H9 (cell line): ENCODE results near the gene WBP1L. TPM values are rescaled to one million over a fixed set of nuclear protein-coding genes. Genes with fewer than 3 reads are reported as not detected.

ENCODE experiments used
- DNase-seq: peaks from one replicate; pipeline ENCODE4 v3.0.0-alpha.2; 2017
- H2AFZ ChIP-seq: one replicate; pipeline ENCODE4 v1.6.1; 2013; ENCODE audit warnings: mild to moderate bottlenecking, low read length, control low read depth, moderate library complexity
- H2AK5ac ChIP-seq: 2 replicates; pipeline ENCODE4 v1.6.1; 2013; ENCODE audit warnings: low read length, control low read depth, mixed read lengths; ENCODE audit not compliant: insufficient read length
- H2BK120ac ChIP-seq: one replicate; pipeline ENCODE4 v1.6.1; 2013; ENCODE audit warnings: low read depth, mild to moderate bottlenecking, low read length, control low read depth, inconsistent platforms; ENCODE audit not compliant: poor library complexity, severe bottlenecking
- H2BK12ac ChIP-seq: 2 replicates; pipeline ENCODE4 v1.6.1; 2013; ENCODE audit warnings: low read length, control low read depth, mixed read lengths, low read depth; ENCODE audit not compliant: insufficient read length
- H2BK15ac ChIP-seq: 2 replicates; pipeline ENCODE4 v1.6.1; 2013; ENCODE audit warnings: low read depth, low read length, control low read depth
- H2BK20ac ChIP-seq: one replicate; pipeline ENCODE4 v1.6.1; 2013; ENCODE audit warnings: low read depth, mild to moderate bottlenecking, low read length, control low read depth, inconsistent platforms; ENCODE audit not compliant: poor library complexity, severe bottlenecking
- H2BK5ac ChIP-seq: 2 replicates; pipeline ENCODE4 v1.6.1; 2013; ENCODE audit warnings: low read length, control low read depth, mixed read lengths; ENCODE audit not compliant: insufficient read length
- H3K14ac ChIP-seq: 2 replicates; pipeline ENCODE4 v1.6.1; 2013; ENCODE audit warnings: low read length, control low read depth; ENCODE audit not compliant: insufficient read depth
- H3K18ac ChIP-seq: 2 replicates; pipeline ENCODE4 v1.6.1; 2013; ENCODE audit warnings: low read depth, mild to moderate bottlenecking, mixed read lengths, low read length, control low read depth; ENCODE audit not compliant: insufficient read length
- H3K23ac ChIP-seq: 2 replicates; pipeline ENCODE4 v1.6.1; 2013; ENCODE audit warnings: low read length, control low read depth, mixed read lengths, low read depth; ENCODE audit not compliant: insufficient read length
- H3K23me2 ChIP-seq: 2 replicates; pipeline ENCODE4 v1.6.1; 2013; ENCODE audit warnings: low read depth, mild to moderate bottlenecking, mixed read lengths, low read length, control low read depth; ENCODE audit not compliant: insufficient read length, poor library complexity, severe bottlenecking
- H3K27ac ChIP-seq: 2 replicates; pipeline ENCODE4 v1.5.1; 2013; ENCODE audit warnings: low read length, control low read depth, mixed read lengths, low read depth; ENCODE audit not compliant: insufficient read length
- H3K27me3 ChIP-seq: 2 replicates; pipeline ENCODE4 v1.6.1; 2013; ENCODE audit warnings: low read length, control low read depth, inconsistent platforms; ENCODE audit not compliant: insufficient read depth
- H3K4ac ChIP-seq: 2 replicates; pipeline ENCODE4 v1.6.1; 2013; ENCODE audit warnings: low read depth, mild to moderate bottlenecking, control low read depth, inconsistent platforms, low read length, moderate library complexity
- H3K4me1 ChIP-seq: 2 replicates; pipeline ENCODE4 v1.6.1; 2013; ENCODE audit warnings: low read length, control low read depth, inconsistent platforms; ENCODE audit not compliant: insufficient read depth
- H3K4me2 ChIP-seq: 2 replicates; pipeline ENCODE4 v1.6.1; 2013; ENCODE audit warnings: low read length, control low read depth, mixed read lengths; ENCODE audit not compliant: insufficient read length, insufficient read depth
- H3K56ac ChIP-seq: 2 replicates; pipeline ENCODE4 v1.6.1; 2013; ENCODE audit warnings: low read depth, mild to moderate bottlenecking, mixed read lengths, low read length, control low read depth; ENCODE audit not compliant: insufficient read length
- H3K79me1 ChIP-seq: 2 replicates; pipeline ENCODE4 v1.6.1; 2013; ENCODE audit warnings: low read depth, mild to moderate bottlenecking, moderate library complexity, low read length, control low read depth, inconsistent platforms; ENCODE audit not compliant: insufficient read depth, poor library complexity, severe bottlenecking
- H3K79me2 ChIP-seq: 2 replicates; pipeline ENCODE4 v1.6.1; 2013; ENCODE audit warnings: low read length, control low read depth, inconsistent platforms; ENCODE audit not compliant: insufficient read depth
- H3K9ac ChIP-seq: 2 replicates; pipeline ENCODE4 v1.6.1; 2013; ENCODE audit warnings: low read length, control low read depth, mixed read lengths; ENCODE audit not compliant: insufficient read length; ENCODE audit errors: extremely low read depth
- H3K9me3 ChIP-seq: one replicate; pipeline ENCODE4 v1.6.1; 2013; ENCODE audit warnings: low read depth, low read length, inconsistent platforms; ENCODE audit not compliant: control insufficient read depth
- H3T11ph ChIP-seq: one replicate; pipeline ENCODE4 v1.6.1; 2013; ENCODE audit warnings: mild to moderate bottlenecking, low read length, control low read depth, inconsistent platforms
- H4K20me1 ChIP-seq: one replicate; pipeline ENCODE4 v1.6.1; 2013; ENCODE audit not compliant: control insufficient read depth, insufficient read length, insufficient read depth
- H4K5ac ChIP-seq: 2 replicates; pipeline ENCODE4 v1.6.1; 2013; ENCODE audit warnings: low read depth, mild to moderate bottlenecking, mixed read lengths, low read length, control low read depth; ENCODE audit not compliant: insufficient read length
- H4K8ac ChIP-seq: replicated peaks from 2 replicates; pipeline ENCODE4 v1.6.1; 2013; ENCODE audit warnings: low read length, control low read depth, mixed read lengths, low read depth; ENCODE audit not compliant: insufficient read length
- H4K91ac ChIP-seq: 2 replicates; pipeline ENCODE4 v1.6.1; 2013; ENCODE audit warnings: low read depth, mild to moderate bottlenecking, moderate library complexity, mixed read lengths, low read length, control low read depth; ENCODE audit not compliant: insufficient read length
- H3K27ac Mint-ChIP-seq, 3 experiments: 2 replicates in 2 of 3; 3 replicates in 1 of 3; pipeline ENCODE4 v1.8.0; 2020 to 2021; ENCODE audit warnings: mixed read lengths in 3 of 3, mild to moderate bottlenecking in 1 of 3, moderate library complexity in 1 of 3
- H3K27me3 Mint-ChIP-seq: 2 replicates; pipeline ENCODE4 v1.8.0; 2021; ENCODE audit warnings: low read depth, mild to moderate bottlenecking, moderate library complexity, mixed read lengths
- H3K36me3 Mint-ChIP-seq, 3 experiments: 2 replicates in 2 of 3; 3 replicates in 1 of 3; pipeline ENCODE4 v1.8.0; 2020 to 2021; ENCODE audit warnings: low read depth in 3 of 3, mixed read lengths in 3 of 3; ENCODE audit not compliant: insufficient read depth in 1 of 3
- H3K4me1 Mint-ChIP-seq, 2 experiments: 2 replicates each; pipeline ENCODE4 v1.8.0; 2020; ENCODE audit warnings: mixed read lengths in 2 of 2
- H3K4me3 Mint-ChIP-seq, 2 experiments: 2 replicates in 1 of 2; 3 replicates in 1 of 2; pipeline ENCODE4 v1.8.0; 2020 to 2021; ENCODE audit warnings: mild to moderate bottlenecking in 2 of 2, mixed read lengths in 2 of 2, moderate library complexity in 1 of 2
- H3K9me3 Mint-ChIP-seq, 2 experiments: 2 replicates in 1 of 2; 3 replicates in 1 of 2; pipeline ENCODE4 v1.8.0; 2020; ENCODE audit warnings: mild to moderate bottlenecking in 2 of 2, mixed read lengths in 2 of 2, moderate library complexity in 1 of 2
- WGBS: extraction: QIAGEN DNeasy Blood & Tissue Kit; methylation state at CpG from one replicate; pipeline ENCODE4 v1.1.7; 2013; ENCODE audit warnings: missing lambda C conversion rate, low lambda C conversion rate, mixed read lengths; ENCODE audit not compliant: insufficient read length; ENCODE audit errors: extremely low coverage; 5-methylcytosine and 5-hydroxymethylcytosine counted together
- total RNA-seq: library from RNA; stranded (reverse); gene quantifications from 2 replicates; pipeline ENCODE4 v1.2.1, GENCODE V29; 2021
- TF ChIP-seq, protein P1 (sequence below): fragments of 200-600 bp; sonication (generic); conservative IDR thresholded peaks from 3 replicates; pipeline ENCODE4 v1.8.0; 2021; ENCODE audit warnings: antibody characterized with exemption, mild to moderate bottlenecking

The WBP1L gene
- total RNA-seq, 1 experiment from 2014 or later: 23.8 TPM

GRCh38 chr10:102827597-102827975 is 83.8 kb downstream of the WBP1L start:
- no peaks in the 10 kb centered on the region for H3K79me2 ChIP-seq
- H4K8ac ChIP-seq: no peak overlapping the region
- H3K14ac ChIP-seq: no peak overlapping the region
- peaks cover 9% of the 10 kb centered on the region for H3K9me3 ChIP-seq
- no CpG with 5 or more reads among the region's 5 CpGs for WGBS
- H2BK15ac ChIP-seq: no peak overlapping the region
- DNase-seq: no peak
- no peak overlapping the region for H2BK12ac ChIP-seq
- H4K5ac ChIP-seq: no peak overlapping the region
- H3K27ac ChIP-seq: no peak overlapping the region
- H3K27me3 Mint-ChIP-seq: no peaks in the 10 kb centered on the region
- no peak overlapping the region for H2BK120ac ChIP-seq
- H2AFZ ChIP-seq: no peak overlapping the region
- no peaks in the 10 kb centered on the region for H3K27me3 ChIP-seq
- no peak overlapping the region for H2AK5ac ChIP-seq
- no peak overlapping the region for H3K4me3 Mint-ChIP-seq
- H3K18ac ChIP-seq: no peak overlapping the region
- H3K27ac Mint-ChIP-seq: peak overlapping the region in 1 of 3 experiments; percentile 62; a peak in 1 of 7 replicates
- H3K4me1 ChIP-seq: no peaks in the 10 kb centered on the region
- H3K23ac ChIP-seq: no peak overlapping the region
- peaks cover 2 to 5% of the 10 kb centered on the region in 2 experiments; a peak in 1 of 4 replicates for H3K4me1 Mint-ChIP-seq
- peaks cover 0 to 5% (median 0%) of the 10 kb centered on the region in 3 experiments; a peak in 2 of 7 replicates for H3K36me3 Mint-ChIP-seq
- no peak overlapping the region for H3K4me2 ChIP-seq
- H4K20me1 ChIP-seq: no peaks in the 10 kb centered on the region
- no peaks in the 10 kb centered on the region for H3K23me2 ChIP-seq
- TF ChIP-seq, protein P1, sequence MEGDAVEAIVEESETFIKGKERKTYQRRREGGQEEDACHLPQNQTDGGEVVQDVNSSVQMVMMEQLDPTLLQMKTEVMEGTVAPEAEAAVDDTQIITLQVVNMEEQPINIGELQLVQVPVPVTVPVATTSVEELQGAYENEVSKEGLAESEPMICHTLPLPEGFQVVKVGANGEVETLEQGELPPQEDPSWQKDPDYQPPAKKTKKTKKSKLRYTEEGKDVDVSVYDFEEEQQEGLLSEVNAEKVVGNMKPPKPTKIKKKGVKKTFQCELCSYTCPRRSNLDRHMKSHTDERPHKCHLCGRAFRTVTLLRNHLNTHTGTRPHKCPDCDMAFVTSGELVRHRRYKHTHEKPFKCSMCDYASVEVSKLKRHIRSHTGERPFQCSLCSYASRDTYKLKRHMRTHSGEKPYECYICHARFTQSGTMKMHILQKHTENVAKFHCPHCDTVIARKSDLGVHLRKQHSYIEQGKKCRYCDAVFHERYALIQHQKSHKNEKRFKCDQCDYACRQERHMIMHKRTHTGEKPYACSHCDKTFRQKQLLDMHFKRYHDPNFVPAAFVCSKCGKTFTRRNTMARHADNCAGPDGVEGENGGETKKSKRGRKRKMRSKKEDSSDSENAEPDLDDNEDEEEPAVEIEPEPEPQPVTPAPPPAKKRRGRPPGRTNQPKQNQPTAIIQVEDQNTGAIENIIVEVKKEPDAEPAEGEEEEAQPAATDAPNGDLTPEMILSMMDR: no peak
- H2BK5ac ChIP-seq: no peak overlapping the region
- H3K9ac ChIP-seq: no peak overlapping the region
- no peak overlapping the region for H3K4ac ChIP-seq
- H3K9me3 Mint-ChIP-seq: peaks cover 13 to 16% of the 10 kb centered on the region in 2 experiments; a peak in 4 of 5 replicates
- H2BK20ac ChIP-seq: no peak overlapping the region
- no peak overlapping the region for H4K91ac ChIP-seq
- no peaks in the 10 kb centered on the region for H3K79me1 ChIP-seq
- no peak overlapping the region for H3K56ac ChIP-seq
- H3T11ph ChIP-seq: no peak overlapping the region
